IPS-18c (cell line): Measurements from ENCODE around the gene NTRK2.

Source experiments
- H3K4me3 ChIP-seq: 2 replicates; pipeline ENCODE4 v1.7.0; 2013; ENCODE audit warnings: low read depth, mild to moderate bottlenecking, low read length, moderate library complexity; ENCODE audit not compliant: insufficient read depth
- H3K9me3 ChIP-seq: one replicate; pipeline ENCODE4 v1.6.1; 2013; ENCODE audit warnings: mild to moderate bottlenecking, low read length, moderate library complexity; ENCODE audit not compliant: control insufficient read depth, insufficient read depth

Gene NTRK2

DNA sequence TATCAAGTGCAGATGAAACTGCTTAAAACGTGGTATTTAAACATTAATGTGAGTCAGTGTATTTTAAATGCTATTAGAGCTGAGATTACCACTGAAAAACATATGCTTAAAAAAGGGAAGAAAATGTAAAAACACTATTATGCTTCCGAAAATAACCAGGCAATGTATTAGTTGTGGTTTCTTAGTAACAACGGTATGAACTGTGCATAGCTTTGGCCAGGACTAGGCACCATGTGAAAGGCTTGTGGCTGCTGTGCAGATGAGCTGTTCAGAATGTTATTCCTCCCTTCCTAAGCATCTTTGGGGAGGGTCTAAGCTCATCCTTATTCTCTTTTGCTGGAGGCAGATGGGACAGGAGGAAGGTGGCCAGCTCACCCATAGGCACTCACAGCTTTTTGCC lies 84.9 kb downstream of the NTRK2 start:
- H3K9me3 ChIP-seq = no peaks in the 10 kb centered on the region

GRCh38 chr9:84754881-84755280 lies 85.4 kb downstream of the NTRK2 start:
- H3K9me3 ChIP-seq = no peaks in the 10 kb centered on the region
- no peak overlapping the region for H3K4me3 ChIP-seq

More for the DNA sequence above, 84.9 kb downstream of the NTRK2 start:
- no peak overlapping the region for H3K4me3 ChIP-seq

- no peaks in the 10 kb centered on the region for H3K9me3 ChIP-seq
- H3K4me3 ChIP-seq = no peak overlapping the region
Measured at GRCh38 chr9:84755380-84755779, 85.9 kb downstream of the NTRK2 start.

DNA sequence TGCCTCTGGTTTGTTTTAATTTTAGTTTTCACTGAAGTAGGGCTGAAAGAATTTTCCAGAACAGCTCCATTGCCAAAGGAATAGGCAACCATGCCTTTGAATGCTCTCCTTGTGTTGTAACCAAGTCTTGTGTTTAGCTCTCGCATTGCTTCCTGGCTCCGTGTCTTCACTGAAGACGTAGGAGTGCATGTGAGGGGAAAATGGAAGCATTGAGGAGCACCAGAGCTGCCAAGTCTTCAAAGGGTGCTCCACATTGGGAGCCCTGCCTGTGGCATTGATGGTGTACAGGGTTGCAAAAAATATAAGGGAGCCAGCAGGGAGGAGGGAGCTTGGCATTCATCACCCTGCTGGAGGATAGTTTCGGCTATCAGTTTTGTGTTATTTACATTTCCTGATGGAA lies 86.6 kb downstream of the NTRK2 start:
- Histone ChIP-seq H3K4me3 (no peak overlapping the region), H3K9me3 (no peaks in the 10 kb centered on the region)

- H3K4me3 ChIP-seq = no peak overlapping the region
- no peaks in the 10 kb centered on the region for H3K9me3 ChIP-seq
Measured at GRCh38 chr9:84756731-84757130, 87.2 kb downstream of the NTRK2 start.

DNA sequence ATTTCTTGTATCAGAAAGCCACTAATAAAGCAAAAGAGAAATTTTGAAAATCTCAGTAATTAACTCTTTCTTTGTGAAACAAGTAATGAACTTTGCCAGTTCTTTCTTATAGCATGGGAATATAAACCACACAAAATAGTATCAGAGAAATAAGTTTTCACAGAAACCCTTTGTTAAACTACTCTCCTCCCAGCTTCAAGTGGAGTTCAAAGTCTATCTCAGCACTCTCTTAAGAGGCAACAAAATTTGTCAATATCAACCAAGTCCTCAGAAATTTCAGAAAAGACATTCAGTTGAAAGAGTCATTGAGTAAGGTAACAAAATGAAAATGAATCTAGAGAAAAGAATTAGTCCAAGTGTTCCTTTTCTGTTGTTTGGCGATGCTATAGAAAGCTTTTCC lies 89.3 kb downstream of the NTRK2 start:
- Histone ChIP-seq H3K9me3 (no peaks in the 10 kb centered on the region), H3K4me3 (no peak overlapping the region)

GRCh38 chr9:84759300-84759750 lies 89.8 kb downstream of the NTRK2 start:
- no peak overlapping the region for H3K4me3 ChIP-seq

GRCh38 chr9:84759804-84760203 lies 90.3 kb downstream of the NTRK2 start:
- no peaks in the 10 kb centered on the region for H3K9me3 ChIP-seq
- no peak overlapping the region for H3K4me3 ChIP-seq

More at GRCh38 chr9:84759300-84759750, 89.8 kb downstream of the NTRK2 start:
- H3K9me3 ChIP-seq = no peaks in the 10 kb centered on the region

- Histone ChIP-seq H3K9me3 (no peaks in the 10 kb centered on the region), H3K4me3 (no peak overlapping the region)
Measured at GRCh38 chr9:84761137-84761808, 91.7 kb downstream of the NTRK2 start.

GRCh38 chr9:84772511-84772910 lies 103.0 kb downstream of the NTRK2 start:
- no peaks in the 10 kb centered on the region for H3K9me3 ChIP-seq
- no peak overlapping the region for H3K4me3 ChIP-seq

DNA sequence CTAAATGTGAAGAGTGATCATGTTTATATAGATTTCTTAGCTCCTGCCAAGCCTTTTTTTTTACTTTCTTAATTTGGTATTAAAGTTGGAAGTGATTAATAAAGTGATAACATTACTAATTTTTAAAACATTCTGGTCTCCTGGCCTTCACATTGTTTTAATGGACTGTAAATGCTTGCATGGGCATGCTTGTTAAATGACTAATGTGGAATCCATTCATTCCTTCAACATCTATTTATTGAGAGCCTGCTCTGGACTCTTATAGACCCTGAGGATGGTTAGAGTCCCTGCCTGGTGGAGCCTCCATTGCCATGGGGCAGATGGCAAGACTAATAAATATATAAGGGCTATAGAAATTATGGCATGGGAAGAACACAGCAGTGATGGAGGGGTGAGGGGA lies 103.5 kb downstream of the NTRK2 start:
- Histone ChIP-seq H3K4me3 (no peak overlapping the region), H3K9me3 (no peaks in the 10 kb centered on the region)

DNA sequence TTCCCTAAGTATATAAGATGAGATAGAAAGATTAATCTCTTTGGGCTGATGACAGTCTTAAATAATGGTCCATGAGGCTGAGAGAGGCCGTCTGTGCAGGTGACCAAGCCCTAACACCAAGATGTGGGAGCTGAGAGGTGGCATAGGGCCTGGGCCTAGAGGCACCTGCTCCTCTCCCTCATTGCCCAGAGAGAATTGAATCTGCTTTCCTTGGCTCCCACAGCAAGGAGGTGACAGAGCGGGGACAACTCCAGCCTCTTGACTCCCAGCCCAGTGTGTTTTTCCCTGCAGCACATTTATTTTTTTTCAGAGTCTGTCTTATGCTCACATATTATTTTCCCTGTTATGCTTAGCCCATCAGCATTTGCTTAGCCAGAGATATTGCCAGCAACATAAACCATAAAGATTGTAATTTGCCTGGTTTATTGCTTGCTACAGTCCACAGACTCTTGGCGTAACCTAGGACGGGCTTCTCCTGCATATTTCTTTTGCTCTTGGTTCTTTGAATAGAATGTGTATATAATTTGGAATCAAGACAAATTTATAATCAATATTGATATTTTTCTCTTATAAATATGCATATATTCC lies 105.6 kb downstream of the NTRK2 start:
- Histone ChIP-seq H3K4me3 (no peak overlapping the region), H3K9me3 (no peaks in the 10 kb centered on the region)

- Histone ChIP-seq H3K4me3 (no peak overlapping the region), H3K9me3 (no peaks in the 10 kb centered on the region)
Measured at GRCh38 chr9:84778570-84778969, 109.0 kb downstream of the NTRK2 start.

DNA sequence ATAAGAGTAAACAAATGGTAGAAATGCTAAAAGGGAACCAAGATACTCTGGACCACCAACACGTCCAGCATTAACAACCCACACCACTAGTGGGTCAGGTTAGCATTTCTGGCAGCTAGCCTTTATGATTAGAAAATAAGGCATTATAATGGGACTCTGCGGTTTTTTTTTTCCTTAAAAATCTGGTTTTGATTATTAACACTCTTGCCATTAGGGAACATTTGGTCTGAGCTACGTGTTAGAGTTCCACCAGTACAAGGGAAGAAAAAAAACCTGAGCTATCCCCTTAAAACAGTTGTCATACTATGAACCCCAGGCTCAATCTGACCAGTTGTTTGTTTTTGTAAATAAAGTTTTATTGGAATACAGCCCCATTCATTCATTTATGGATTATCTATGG lies 110.4 kb downstream of the NTRK2 start:
- Histone ChIP-seq H3K4me3 (no peak overlapping the region), H3K9me3 (no peaks in the 10 kb centered on the region)

- Histone ChIP-seq H3K4me3 (no peak overlapping the region), H3K9me3 (no peaks in the 10 kb centered on the region)
Measured at GRCh38 chr9:84780385-84780784, 110.9 kb downstream of the NTRK2 start.

- H3K9me3 ChIP-seq = no peaks in the 10 kb centered on the region
- no peak overlapping the region for H3K4me3 ChIP-seq
Measured at GRCh38 chr9:84781458-84781857, 111.9 kb downstream of the NTRK2 start.

DNA sequence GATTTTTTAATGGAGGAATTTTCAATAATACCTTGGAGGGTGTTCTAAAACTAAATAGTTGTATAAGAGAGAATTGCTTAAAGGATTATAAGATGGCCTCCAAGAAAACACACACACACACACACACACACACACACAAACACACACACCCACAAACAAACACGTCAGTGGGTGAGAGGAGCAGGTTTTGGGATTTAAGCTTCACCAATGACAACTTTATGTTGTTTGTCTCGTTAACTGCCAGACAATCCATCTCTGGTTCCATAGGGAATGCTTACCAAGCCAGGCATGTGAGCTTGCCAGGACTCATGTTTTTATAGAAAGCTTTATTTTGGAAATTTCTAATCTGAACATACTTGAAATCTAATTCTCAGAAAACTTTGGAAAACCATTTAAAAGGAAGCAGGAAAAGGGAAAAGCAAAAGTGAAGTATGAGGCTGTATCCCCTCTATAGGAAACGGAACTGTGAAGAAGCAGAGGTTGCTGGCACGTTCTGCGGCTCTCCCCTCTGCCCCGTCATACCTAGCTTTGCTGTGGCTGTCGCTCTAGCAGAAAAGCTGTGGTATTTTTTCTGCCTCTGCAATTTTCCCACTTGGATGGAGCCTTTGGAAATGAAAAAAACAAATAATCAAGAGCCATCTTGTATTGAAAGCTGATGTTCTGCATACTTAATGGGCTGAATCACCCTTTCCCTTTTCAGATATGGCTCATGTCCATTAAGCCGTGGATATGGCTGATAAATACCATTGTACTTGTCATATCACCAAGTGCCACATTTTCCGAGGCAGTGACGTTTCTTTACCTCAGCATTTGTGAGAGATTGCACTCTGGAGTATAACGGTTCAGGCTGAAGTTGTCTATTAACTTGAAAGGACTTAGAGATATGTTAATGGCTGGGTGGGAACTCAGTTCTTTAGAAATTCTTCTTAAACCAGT lies 112.7 kb downstream of the NTRK2 start:
- H3K9me3 ChIP-seq = no peaks in the 10 kb centered on the region

More for the DNA sequence above, 112.7 kb downstream of the NTRK2 start:
- no peak overlapping the region for H3K4me3 ChIP-seq
